Measurements from ENCODE around the gene ATP5F1B.
A peak's percentile ranks its signal among the peaks of the same experiment; 100 is the strongest.

Gene ATP5F1B

GRCh38 chr12:56634837-56635791 is 10.7 kb downstream of the ATP5F1B start:
- TF ChIP-seq SUZ12 (IDR thresholded peaks at IDR 0.05; ENCODE audit: extremely low read depth, insufficient read depth, insufficient read length) (no peak), ZNF274 (IDR thresholded peaks at IDR 0.05; ENCODE audit: low read depth, low read length) (no peak), YY1 (IDR thresholded peaks at IDR 0.05; ENCODE audit: insufficient read depth, insufficient read length) (no peak)
- Histone ChIP-seq H3K9me3 (ENCODE audit: insufficient read depth, low read length) (no peaks in the 10 kb centered on the region), H3K9ac (ENCODE audit: insufficient read length, low read depth) (peak overlapping the region; percentile 96), H3K27me3 (ENCODE audit: insufficient read depth, insufficient read length) (no peaks in the 10 kb centered on the region), H3K36me3 (ENCODE audit: insufficient read depth, insufficient read length, low read length) (peaks cover 30% of the 10 kb centered on the region), H3K4me3 (ENCODE audit: insufficient read length, low read depth) (peak overlapping the region; percentile 72), H3K4me1 (ENCODE audit: insufficient read depth, insufficient read length) (peaks cover 15% of the 10 kb centered on the region)
- peak; percentile 68 for DNase-seq (ENCODE audit: low read depth, low spot score)

GRCh38 chr12:56634242-56634836 is 11.4 kb downstream of the ATP5F1B start:
- TF ChIP-seq ZNF274 (IDR thresholded peaks at IDR 0.05; ENCODE audit: low read depth, low read length): no peak
- no peak for TF ChIP-seq YY1 (IDR thresholded peaks at IDR 0.05; ENCODE audit: insufficient read depth, insufficient read length)
- TF ChIP-seq SUZ12 (IDR thresholded peaks at IDR 0.05; ENCODE audit: extremely low read depth, insufficient read depth, insufficient read length): no peak
- peak overlapping the region; percentile 96 for H3K9ac ChIP-seq (ENCODE audit: insufficient read length, low read depth)
- H3K4me1 ChIP-seq (ENCODE audit: insufficient read depth, insufficient read length): peaks cover 15% of the 10 kb centered on the region
- H3K36me3 ChIP-seq (ENCODE audit: insufficient read depth, insufficient read length, low read length): peaks cover 22% of the 10 kb centered on the region
- no peaks in the 10 kb centered on the region for H3K9me3 ChIP-seq (ENCODE audit: insufficient read depth, low read length)
- no peak for DNase-seq (ENCODE audit: low read depth, low spot score)
- no peaks in the 10 kb centered on the region for H3K27me3 ChIP-seq (ENCODE audit: insufficient read depth, insufficient read length)
- peak overlapping the region; percentile 72 for H3K4me3 ChIP-seq (ENCODE audit: insufficient read length, low read depth)

GRCh38 chr12:56633468-56634241 is 12.1 kb downstream of the ATP5F1B start:
- Histone ChIP-seq H3K9me3 (ENCODE audit: insufficient read depth, low read length) (no peaks in the 10 kb centered on the region), H3K27me3 (ENCODE audit: insufficient read depth, insufficient read length) (no peaks in the 10 kb centered on the region), H3K4me1 (ENCODE audit: insufficient read depth, insufficient read length) (peaks cover 15% of the 10 kb centered on the region), H3K36me3 (ENCODE audit: insufficient read depth, insufficient read length, low read length) (peaks cover 15% of the 10 kb centered on the region), H3K4me3 (ENCODE audit: insufficient read length, low read depth) (peak overlapping the region; percentile 72), H3K9ac (ENCODE audit: insufficient read length, low read depth) (peak overlapping the region; percentile 96)
- no peak for DNase-seq (ENCODE audit: low read depth, low spot score)
- TF ChIP-seq SUZ12 (IDR thresholded peaks at IDR 0.05; ENCODE audit: extremely low read depth, insufficient read depth, insufficient read length): no peak
- no peak for TF ChIP-seq ZNF274 (IDR thresholded peaks at IDR 0.05; ENCODE audit: low read depth, low read length)
- TF ChIP-seq YY1 (IDR thresholded peaks at IDR 0.05; ENCODE audit: insufficient read depth, insufficient read length): no peak

- Histone ChIP-seq H3K4me3 (ENCODE audit: insufficient read length, low read depth) (no peak overlapping the region), H3K4me1 (ENCODE audit: insufficient read depth, insufficient read length) (peaks cover 15% of the 10 kb centered on the region), H3K36me3 (ENCODE audit: insufficient read depth, insufficient read length, low read length) (peaks cover 7% of the 10 kb centered on the region), H3K27me3 (ENCODE audit: insufficient read depth, insufficient read length) (no peaks in the 10 kb centered on the region), H3K9ac (ENCODE audit: insufficient read length, low read depth) (peak overlapping the region; percentile 39), H3K9me3 (ENCODE audit: insufficient read depth, low read length) (no peaks in the 10 kb centered on the region)
- DNase-seq (ENCODE audit: low read depth, low spot score): no peak
- TF ChIP-seq YY1 (IDR thresholded peaks at IDR 0.05; ENCODE audit: insufficient read depth, insufficient read length) (no peak), ZNF274 (IDR thresholded peaks at IDR 0.05; ENCODE audit: low read depth, low read length) (no peak), SUZ12 (IDR thresholded peaks at IDR 0.05; ENCODE audit: extremely low read depth, insufficient read depth, insufficient read length) (no peak)
Observed at GRCh38 chr12:56632701-56633467, 12.9 kb downstream of the ATP5F1B start.

GRCh38 chr12:56631790-56632700 is 13.7 kb downstream of the ATP5F1B start:
- H3K4me3 ChIP-seq (ENCODE audit: insufficient read length, low read depth): no peak overlapping the region
- no peak for DNase-seq (ENCODE audit: low read depth, low spot score)
- no peaks in the 10 kb centered on the region for H3K27me3 ChIP-seq (ENCODE audit: insufficient read depth, insufficient read length)
- peaks cover 15% of the 10 kb centered on the region for H3K4me1 ChIP-seq (ENCODE audit: insufficient read depth, insufficient read length)
- H3K9ac ChIP-seq (ENCODE audit: insufficient read length, low read depth): peak overlapping the region; percentile 51
- H3K9me3 ChIP-seq (ENCODE audit: insufficient read depth, low read length): no peaks in the 10 kb centered on the region
- TF ChIP-seq YY1 (IDR thresholded peaks at IDR 0.05; ENCODE audit: insufficient read depth, insufficient read length) (no peak), ZNF274 (IDR thresholded peaks at IDR 0.05; ENCODE audit: low read depth, low read length) (no peak), SUZ12 (IDR thresholded peaks at IDR 0.05; ENCODE audit: extremely low read depth, insufficient read depth, insufficient read length) (no peak)
- H3K36me3 ChIP-seq (ENCODE audit: insufficient read depth, insufficient read length, low read length): peaks cover 2% of the 10 kb centered on the region

All from NT2/D1 (cell line).